Astrocyte of the spinal cord (primary cell): ENCODE data around the gene PTCD1.

Experiments
- DNase-seq: peaks from one replicate; pipeline ENCODE4 v3.0.0; 2011; ENCODE audit warnings: low read depth, low spot score
- H3K4me3 ChIP-seq: 2 replicates; pipeline ENCODE4 v1.5.1; 2011; ENCODE audit warnings: low read depth, mild to moderate bottlenecking, low read length, moderate library complexity
- CTCF ChIP-seq: IDR thresholded peaks from 2 replicates; pipeline ENCODE4 v1.5.1; 2012; ENCODE audit warnings: low read depth, mild to moderate bottlenecking, low read length, inconsistent platforms
- in situ Hi-C: cut with HindIII; loops from 2 replicates; pipeline ENCODE4 v1.10.0; 2017; ENCODE audit warnings: low sequenced_read_pairs

Gene PTCD1

DNA sequence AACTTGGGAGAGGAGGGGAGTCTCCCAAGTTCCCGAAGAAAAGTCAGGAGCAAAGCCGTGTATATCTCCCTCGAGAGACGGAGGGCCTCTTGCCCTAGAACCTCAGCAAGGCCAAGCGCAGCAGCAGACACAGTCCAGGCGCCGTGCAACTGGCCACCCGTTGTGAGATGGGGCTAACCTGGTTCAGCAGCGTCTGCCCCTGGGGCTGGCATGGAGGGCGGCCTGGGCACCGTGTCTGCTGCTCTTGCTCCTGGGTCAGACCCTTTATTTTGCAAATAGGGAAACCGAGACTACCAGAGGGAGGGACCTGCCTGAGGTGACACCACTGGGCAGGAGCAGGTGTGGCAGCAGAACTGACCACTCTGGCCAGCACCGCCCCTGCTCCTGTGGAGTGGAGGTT, 13.9 kb upstream of the PTCD1 start:
- TF ChIP-seq CTCF, result no peak
- no peak for DNase-seq
- in situ Hi-C loops, result no loop called here

GRCh38 chr7:99451936-99452335, 13.3 kb upstream of the PTCD1 start:
- no peak overlapping the region for H3K4me3 ChIP-seq
- TF ChIP-seq CTCF, result no peak
- DNase-seq, result no peak
- in situ Hi-C loops, result no loop called here

More for the DNA sequence above, 13.9 kb upstream of the PTCD1 start:
- no peak overlapping the region for H3K4me3 ChIP-seq

GRCh38 chr7:99449326-99449725, 10.7 kb upstream of the PTCD1 start:
- in situ Hi-C loops, result no loop called here
- H3K4me3 ChIP-seq, result no peak overlapping the region
- TF ChIP-seq CTCF, result no peak
- DNase-seq, result no peak

GRCh38 chr7:99448855-99449254, 10.3 kb upstream of the PTCD1 start:
- in situ Hi-C loops, result no loop called here
- TF ChIP-seq CTCF, result no peak
- H3K4me3 ChIP-seq, result no peak overlapping the region
- no peak for DNase-seq

DNA sequence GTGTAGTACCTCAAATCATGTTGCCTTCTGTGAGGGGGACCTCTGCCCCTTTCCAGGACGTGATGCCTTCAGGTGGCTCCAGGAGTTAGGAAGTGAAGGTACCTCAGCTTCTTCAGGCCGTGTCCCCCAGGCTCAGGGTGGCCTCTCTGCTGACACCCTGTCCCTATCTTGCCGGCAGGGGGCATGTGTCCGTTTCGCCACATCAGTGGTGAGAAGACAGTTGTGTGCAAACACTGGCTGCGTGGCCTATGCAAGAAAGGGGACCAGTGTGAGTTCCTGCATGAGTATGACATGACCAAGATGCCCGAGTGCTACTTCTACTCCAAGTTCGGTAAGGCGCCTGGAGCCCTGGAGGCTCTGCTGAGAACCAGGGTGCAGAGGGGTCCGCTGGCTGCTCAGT, 9.3 kb upstream of the PTCD1 start:
- H3K4me3 ChIP-seq, result no peak overlapping the region
- no peak for DNase-seq
- no peak for TF ChIP-seq CTCF
- in situ Hi-C loops, result no loop called here

- no peak overlapping the region for H3K4me3 ChIP-seq
- in situ Hi-C loops, result no loop called here
- no peak for DNase-seq
- no peak for TF ChIP-seq CTCF
These were observed 7.5 kb upstream of the PTCD1 start for GRCh38 chr7:99446096-99446495.

GRCh38 chr7:99440195-99440594, 1.6 kb upstream of the PTCD1 start:
- peak; percentile 1 for DNase-seq
- in situ Hi-C loops, result no loop called here
- H3K4me3 ChIP-seq, result peak overlapping the region; percentile 96
- no peak for TF ChIP-seq CTCF
